NCI-H526 treated with DMSO at 0.1 percent for 48 hours (cell line): ENCODE results near the gene SMC1B.
A peak's percentile ranks its signal among the peaks of the same experiment; 100 is the strongest.
"Not testable (repeated sequence)": the region's sequence is repeated elsewhere in the genome, so short reads cannot be mapped to it uniquely, and the experiment has no call there.

ENCODE experiments used
- DNase-seq: peaks from one replicate; lab custom pipeline; 2025; lab: John Stamatoyannopoulos, UW

SMC1B gene

DNA sequence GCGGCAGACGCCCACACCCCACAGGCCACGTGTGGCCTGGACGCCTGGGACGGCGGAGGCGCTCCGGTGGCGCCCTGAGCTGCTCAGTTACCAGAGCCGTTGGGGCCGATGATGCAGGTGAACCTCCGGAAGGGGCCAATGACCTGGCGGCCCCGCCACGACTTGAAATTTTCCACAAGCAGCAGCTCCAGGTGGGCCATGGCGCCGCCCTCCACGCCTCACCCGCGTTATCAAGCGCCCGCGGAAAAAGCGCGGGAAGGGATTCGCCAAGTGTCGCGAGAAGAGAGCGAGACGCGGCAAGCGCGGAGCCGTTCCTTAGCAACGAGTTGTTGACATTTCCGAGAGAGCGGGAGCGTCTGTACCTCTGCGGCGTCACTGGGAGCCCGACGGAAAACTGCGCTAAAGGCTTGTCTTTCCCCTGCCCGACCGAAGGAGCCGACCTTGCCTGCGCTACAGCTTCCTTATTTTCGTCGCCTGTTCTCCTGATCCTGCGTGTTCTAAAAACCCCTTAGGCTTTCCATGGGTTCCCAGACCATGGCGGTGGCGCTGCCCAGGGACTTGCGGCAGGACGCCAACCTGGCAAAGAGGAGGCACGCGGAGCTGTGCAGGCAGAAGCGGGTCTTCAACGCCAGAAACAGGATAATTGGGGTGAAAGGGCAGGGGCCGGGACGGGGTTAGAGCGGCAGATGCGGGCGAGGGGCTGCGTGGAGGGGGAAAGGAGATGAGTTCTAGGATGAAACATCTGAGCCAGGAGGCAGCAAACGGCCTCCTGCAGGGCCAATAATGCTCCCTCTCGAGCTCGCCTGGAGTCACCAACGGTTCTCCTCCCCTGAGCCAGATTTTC is at the start of gene SMC1B, which contains the start of gene RIBC2:
Gene SMC1B (minus strand): TSS at position 232 of the 844 bp plus-strand sequence. CDS start 32 bp downstream, at position 200.
Gene RIBC2 (plus strand): TSS at position 326 of the 844 bp plus-strand sequence. CDS start 194 bp downstream, at position 520.
- peak; percentile 68 for DNase-seq

GRCh38 chr22:45462034-45462655 is 48.7 kb upstream of the SMC1B start:
- DNase-seq, result no peak

- DNase-seq, result no peak
Observed at GRCh38 chr22:45460288-45461109, 47.1 kb upstream of the SMC1B start.

DNA sequence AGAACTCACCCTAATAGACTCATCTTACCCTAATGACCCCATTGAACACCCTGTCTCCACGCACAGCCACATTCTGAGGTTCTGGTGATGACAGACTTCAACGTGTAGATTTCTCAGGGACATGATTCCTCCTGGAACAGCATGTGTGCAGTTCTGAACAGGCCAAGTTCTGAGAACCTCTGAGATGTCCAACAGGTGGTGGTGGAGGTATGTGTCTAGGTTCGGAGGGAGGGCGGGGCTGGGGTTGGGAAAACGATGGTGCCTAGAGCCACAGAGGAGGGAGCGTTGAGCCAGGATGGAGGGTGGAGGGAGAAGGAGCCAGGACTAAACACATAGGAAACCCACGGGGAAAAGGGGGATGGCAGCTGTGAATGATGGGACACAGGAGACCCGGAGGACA is 45.8 kb upstream of the SMC1B start:
- DNase-seq, result no peak

GRCh38 chr22:45458532-45458931 is 45.1 kb upstream of the SMC1B start:
- DNase-seq, result no peak

DNA sequence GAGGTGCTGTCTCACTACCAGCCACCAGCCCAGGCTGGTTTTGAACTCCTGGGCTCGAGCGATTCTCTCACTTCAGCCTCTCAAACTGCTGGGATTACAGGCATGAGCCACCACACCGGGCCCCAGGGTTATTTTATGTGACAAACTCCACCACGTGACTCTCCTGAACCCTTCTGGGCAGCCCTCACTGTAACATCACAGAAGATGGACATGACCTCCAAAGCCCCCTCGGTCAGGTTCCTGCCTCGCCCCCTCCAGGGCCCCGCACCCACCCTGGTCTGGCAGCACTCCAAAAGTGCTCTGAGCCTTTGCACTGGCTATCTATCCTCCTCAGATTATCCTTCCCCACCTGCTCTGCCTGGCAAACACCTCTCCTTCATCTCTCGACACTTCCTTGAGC is 43.4 kb upstream of the SMC1B start:
- DNase-seq, result no peak

DNA sequence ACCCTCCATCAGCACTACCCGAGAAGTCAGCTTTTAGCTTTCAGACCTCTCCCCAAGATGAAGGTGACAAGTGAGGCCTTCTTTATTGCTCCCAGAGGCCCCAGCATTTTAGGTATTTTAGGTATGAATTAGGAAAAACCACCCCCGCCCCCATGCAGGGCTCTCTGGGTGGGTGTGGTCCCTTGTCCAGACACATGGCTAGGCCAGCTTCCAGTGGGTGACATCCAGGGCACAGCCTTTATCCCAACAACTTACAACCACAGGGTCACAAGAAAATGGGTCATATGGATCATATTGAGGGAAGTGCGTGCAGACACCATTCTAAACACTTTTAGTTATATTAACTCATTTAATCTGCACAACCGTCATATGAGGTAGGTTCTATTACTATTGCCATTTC is 42.2 kb upstream of the SMC1B start:
- DNase-seq, result no peak

DNA sequence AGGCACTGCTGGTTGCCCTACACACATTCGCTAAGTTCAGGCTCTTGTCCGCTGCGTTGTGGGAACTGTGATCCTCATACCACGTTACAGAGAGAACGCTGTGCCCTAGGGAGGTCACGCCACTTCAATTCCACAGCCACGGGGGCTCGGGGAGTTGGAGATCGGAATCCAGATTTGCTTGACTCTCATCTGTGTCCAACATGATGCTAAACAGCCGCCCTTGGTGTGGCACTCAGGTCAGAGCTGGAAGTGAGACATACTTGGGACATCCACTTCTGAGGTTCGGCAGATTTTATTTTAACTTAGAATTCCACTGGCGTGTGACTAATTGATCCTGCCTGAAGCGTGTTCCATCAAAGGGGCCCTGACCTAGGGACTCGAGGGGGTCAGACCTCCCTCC is 41.8 kb upstream of the SMC1B start:
- no peak for DNase-seq

DNA sequence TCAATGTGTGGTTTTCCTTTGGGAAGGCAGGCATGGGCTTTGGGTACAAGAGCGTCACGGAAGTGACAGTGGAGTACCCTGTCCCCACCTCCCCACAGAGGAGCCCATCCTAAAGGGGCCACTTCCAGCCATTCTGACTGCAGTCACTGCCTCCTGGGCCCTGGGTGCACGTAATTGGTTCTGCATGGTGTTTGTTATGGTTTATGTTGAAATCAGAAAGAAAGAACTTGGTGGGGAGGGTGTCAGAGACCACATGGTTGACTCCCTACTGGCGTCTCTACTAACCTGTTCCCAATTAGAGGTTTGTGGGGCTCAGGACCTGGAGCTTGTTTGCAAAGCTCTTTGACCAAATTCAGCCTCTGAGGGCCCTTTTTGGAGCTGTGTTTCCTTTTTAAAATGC is 40.9 kb upstream of the SMC1B start:
- no peak for DNase-seq

DNA sequence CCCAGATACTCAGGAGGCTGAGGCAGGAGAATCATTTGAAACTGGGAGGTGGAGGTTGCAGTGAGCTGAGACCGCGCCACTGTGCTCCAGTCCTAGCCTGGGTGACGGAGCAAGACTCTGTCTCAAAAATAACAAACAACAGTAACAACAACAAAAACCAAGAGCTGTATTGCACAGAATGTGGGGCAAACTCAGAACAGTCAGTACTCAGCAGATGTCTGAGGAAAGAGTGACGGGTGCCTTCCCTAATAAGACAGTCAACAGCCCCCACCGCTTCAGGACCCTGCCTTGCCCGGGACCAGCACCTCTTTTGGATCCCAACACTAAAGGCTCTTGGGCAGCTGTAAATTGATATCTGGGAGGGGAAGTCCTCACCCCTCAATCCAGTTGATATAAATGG is 40.4 kb upstream of the SMC1B start:
- no peak for DNase-seq

- no peak for DNase-seq
Observed at GRCh38 chr22:45452565-45453379, 39.4 kb upstream of the SMC1B start.

DNA sequence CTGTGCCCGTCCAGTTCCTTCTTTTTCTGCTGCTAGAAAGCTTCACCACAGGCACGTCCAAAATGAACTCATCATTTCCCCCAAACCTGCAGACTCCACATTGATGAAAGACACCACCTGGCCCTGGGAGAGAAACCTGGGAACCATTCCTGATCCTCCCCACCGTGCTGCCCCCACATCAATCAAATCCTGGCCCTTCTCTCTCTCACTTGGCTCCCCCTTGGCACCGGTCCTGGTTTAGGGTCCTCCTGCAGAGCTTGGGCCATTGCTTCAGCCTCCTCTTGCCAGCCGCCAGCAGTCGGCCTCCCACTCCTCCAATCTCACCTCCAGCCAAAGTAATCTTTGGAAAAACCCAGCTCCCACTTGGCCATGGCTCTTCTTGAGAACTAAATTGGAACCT is 38.6 kb upstream of the SMC1B start:
- no peak for DNase-seq

- DNase-seq, result no peak
Observed at GRCh38 chr22:45450921-45451651, 37.7 kb upstream of the SMC1B start.

- DNase-seq, result no peak
Observed at GRCh38 chr22:45450101-45450785, 36.8 kb upstream of the SMC1B start.

GRCh38 chr22:45449442-45449841 is 36.0 kb upstream of the SMC1B start:
- DNase-seq, result not testable (repeated sequence)

- DNase-seq, result no peak
Observed at GRCh38 chr22:45448431-45448830, 35.0 kb upstream of the SMC1B start.

- not testable (repeated sequence) for DNase-seq
Observed at GRCh38 chr22:45447596-45447995, 34.2 kb upstream of the SMC1B start.

- no peak for DNase-seq
Observed at GRCh38 chr22:45446216-45446615, 32.8 kb upstream of the SMC1B start.

DNA sequence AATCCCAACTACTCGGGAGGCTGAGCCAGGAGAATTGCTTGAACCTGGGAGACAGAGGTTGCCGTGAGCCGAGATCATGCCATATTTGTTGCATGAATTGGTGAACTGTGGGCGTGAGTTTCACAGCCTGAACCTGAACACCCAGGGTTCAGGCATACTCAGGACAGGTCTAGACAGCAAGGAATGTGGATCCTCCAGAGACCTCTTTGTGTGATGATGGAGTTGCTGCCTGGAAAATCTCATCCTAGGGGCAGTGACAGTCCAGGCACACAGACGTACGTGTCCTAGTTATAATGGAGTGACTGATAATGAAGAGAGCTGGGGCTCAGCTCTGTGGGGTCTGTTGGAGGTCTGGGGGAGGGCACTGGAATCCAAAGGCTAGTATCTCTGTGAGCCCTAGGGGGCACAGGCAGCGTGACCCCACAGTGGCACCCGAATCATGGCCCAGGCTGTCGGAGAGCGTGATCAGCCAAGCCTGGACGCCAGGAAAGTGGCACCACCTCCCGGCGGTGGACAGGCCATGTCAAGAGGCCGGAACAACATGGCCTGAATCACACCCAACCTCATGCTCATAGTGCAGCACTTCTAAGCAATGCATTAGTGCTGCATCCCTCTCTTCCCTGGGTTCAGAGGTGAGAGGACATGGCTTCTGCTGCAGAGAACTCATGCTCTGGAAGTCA is 31.8 kb upstream of the SMC1B start:
- no peak for DNase-seq

DNA sequence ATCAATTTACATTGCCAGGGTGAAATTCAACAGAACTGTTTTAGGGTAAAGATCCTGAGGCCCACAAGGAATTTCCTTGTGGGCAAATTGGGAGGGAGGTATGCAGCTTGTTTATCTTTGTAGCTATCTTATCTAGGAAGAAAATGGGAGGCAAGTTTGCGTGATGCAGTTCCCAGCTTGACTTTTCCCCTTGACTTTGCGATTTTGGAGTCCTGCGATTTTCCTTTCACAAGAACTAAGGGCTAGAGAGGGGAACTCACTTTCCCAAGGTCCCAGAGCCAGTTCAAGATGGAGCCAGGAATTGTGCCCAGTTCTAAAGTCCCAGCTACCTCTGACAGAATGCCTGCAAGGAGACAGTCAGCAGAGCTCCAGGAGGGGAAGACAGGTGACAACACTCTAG is 30.8 kb upstream of the SMC1B start:
- no peak for DNase-seq
